Subcutaneous abdominal adipose tissue (tissue), 5 donors: ENCODE measurements around the gene CLEC6A.

Source experiments
- H3K27ac ChIP-seq: one replicate; pipeline ENCODE4 v1.7.0; 2013; ENCODE audit warnings: low read depth, mild to moderate bottlenecking, inconsistent platforms, low read length, moderate library complexity
- H3K27me3 ChIP-seq, 5 donors: one replicate each; pipeline ENCODE4 v1.7.0; 2013; ENCODE audit warnings: low read length in 5 of 5, inconsistent platforms in 1 of 5; ENCODE audit not compliant: control insufficient read depth in 5 of 5, insufficient read depth in 4 of 5
- H3K36me3 ChIP-seq, 5 donors: one replicate each; pipeline ENCODE4 v1.7.0; 2013; ENCODE audit warnings: low read length in 5 of 5; ENCODE audit not compliant: control insufficient read depth in 5 of 5, insufficient read depth in 5 of 5
- H3K4me1 ChIP-seq, 5 donors: one replicate each; pipeline ENCODE4 v1.7.0; 2013; ENCODE audit warnings: low read length in 5 of 5, mild to moderate bottlenecking in 3 of 5, moderate library complexity in 1 of 5; ENCODE audit not compliant: control insufficient read depth in 5 of 5, insufficient read depth in 5 of 5
- H3K4me3 ChIP-seq, 5 donors: one replicate each; pipeline ENCODE4 v1.7.0; 2013; ENCODE audit warnings: low read length in 5 of 5, low read depth in 1 of 5
- H3K9ac ChIP-seq, 5 donors: one replicate each; pipeline ENCODE4 v1.7.0; 2013; ENCODE audit warnings: low read length in 5 of 5, mild to moderate bottlenecking in 4 of 5, moderate library complexity in 3 of 5
- H3K9me3 ChIP-seq, 5 donors: one replicate each; pipeline ENCODE4 v1.7.0; 2013; ENCODE audit warnings: low read length in 5 of 5; ENCODE audit not compliant: control insufficient read depth in 5 of 5
- donor health status: healthy.
- donor health status: healthy.
- donor health status: healthy.
- donor health status: healthy.
- donor health status: healthy.

The CLEC6A gene

GRCh38 chr12:8513256-8513655, 57.5 kb downstream of the CLEC6A start, which contains the start of gene CLEC4D:
Gene CLEC4D, plus strand, starts transcription at chr12:8513503. Its CDS starts 230 bp downstream, at chr12:8513733.
- no peak within 1 kb of the TSS for H3K4me3 ChIP-seq
- no peaks in the 10 kb centered on the region for H3K4me1 ChIP-seq

DNA sequence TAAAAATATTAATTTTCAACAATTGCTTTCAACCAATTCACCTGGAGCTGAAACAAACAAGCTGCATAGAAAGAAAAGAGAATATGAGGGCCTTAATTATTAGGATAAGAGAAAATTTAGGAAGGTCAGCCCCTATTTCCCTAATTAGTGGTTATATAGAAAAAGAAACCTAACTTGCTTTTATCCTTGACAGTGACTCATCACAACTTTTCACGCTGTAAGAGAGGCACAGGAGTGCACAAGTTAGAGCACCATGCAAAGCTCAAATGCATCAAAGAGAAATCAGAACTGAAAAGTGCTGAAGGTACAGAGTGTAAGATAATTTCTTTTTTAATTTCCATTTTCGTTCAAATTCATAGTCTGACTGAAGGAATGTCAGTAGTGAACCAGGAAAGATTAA, 62.2 kb downstream of the CLEC6A start:
- H3K27me3 ChIP-seq: peaks cover 0 to 3% (median 0%) of the 10 kb centered on the region in 5 donors
- H3K4me1 ChIP-seq: no peaks in the 10 kb centered on the region
- H3K4me3 ChIP-seq: no peak overlapping the region
- no peaks in the 10 kb centered on the region for H3K36me3 ChIP-seq
- H3K9me3 ChIP-seq: no peaks in the 10 kb centered on the region
- H3K9ac ChIP-seq: no peak overlapping the region
- no peak overlapping the region for H3K27ac ChIP-seq

More at GRCh38 chr12:8513256-8513655, 57.5 kb downstream of the CLEC6A start, which contains the start of gene CLEC4D:
- no peaks in the 10 kb centered on the region for H3K9me3 ChIP-seq
- no peaks in the 10 kb centered on the region for H3K36me3 ChIP-seq
- H3K9ac ChIP-seq: no peak within 1 kb of the TSS
- H3K27ac ChIP-seq: no peak within 1 kb of the TSS
- peaks cover 0 to 4% (median 0%) of the 10 kb centered on the region in 5 donors for H3K27me3 ChIP-seq

DNA sequence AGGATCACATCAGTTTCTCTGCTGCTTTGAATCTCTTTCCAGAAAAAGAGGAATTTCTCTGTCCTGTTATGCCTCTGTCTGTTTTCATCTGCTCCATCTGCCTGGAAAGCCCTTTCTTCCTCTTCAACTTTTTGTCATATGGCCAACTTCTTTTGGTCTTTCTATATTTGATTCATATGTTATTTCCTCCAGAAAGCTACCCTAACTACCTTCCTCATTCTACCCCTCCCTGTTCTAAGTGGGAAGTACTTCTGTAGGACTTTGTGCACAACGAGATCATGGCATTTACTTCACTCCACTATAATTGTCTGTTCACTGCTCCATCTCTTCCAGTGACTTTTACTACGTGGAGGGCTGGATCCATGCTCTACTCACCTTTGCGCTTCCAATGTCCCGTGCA, 63.4 kb downstream of the CLEC6A start:
- Histone ChIP-seq H3K9me3 (peaks cover 0 to under 1% (median 0%) of the 10 kb centered on the region in 5 donors), H3K4me1 (no peaks in the 10 kb centered on the region), H3K27ac (no peak overlapping the region), H3K4me3 (no peak overlapping the region), H3K36me3 (no peaks in the 10 kb centered on the region), H3K9ac (no peak overlapping the region), H3K27me3 (peaks cover 0 to 3% (median 0%) of the 10 kb centered on the region in 5 donors)

DNA sequence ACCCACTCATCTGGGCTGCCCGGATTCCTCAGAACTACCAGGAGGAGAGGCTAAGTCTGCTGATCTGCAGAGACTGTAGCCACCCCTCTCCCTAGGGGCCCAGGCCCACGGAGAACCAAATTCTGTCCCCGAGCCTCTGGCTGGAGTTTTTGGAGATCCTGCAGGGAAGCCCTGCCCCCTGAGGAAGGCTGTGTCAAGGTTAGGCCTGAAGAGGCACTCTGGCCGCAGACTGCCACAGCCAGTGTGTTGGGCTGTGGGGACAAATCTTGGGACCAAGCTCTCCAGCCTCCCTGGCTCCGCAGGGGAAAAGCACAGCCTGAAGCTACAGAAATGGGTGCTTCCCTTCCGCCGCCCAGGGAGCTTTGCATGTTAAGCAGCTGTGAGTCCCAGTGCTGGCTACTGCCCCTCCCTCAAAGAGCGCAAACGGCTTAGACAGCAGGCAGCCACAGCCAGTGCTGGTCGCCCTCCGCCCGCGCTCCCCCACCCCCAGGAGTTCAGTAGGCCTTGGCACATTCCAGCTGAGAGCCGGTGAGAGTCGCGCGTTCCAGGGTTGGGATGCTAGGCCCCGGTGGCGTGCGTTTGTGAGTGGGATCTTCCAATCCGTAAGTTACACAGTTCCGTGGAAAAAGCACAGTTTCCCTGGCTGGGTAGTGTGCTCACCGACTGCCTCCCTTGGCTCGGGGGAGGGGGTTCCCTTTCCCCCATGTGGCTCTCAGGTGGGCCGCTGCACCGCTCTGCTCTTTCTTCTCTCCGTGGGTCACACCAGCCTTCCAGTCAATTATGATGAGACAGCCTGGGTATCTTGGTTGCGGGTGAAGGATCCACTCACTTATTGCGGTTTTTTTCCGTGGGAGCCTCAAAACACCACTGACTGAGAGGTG, 71.7 kb downstream of the CLEC6A start:
- Histone ChIP-seq H3K4me3 (no peak overlapping the region), H3K36me3 (no peaks in the 10 kb centered on the region), H3K9me3 (peaks cover 0 to 2% (median 0%) of the 10 kb centered on the region in 5 donors), H3K4me1 (no peaks in the 10 kb centered on the region), H3K9ac (no peak overlapping the region), H3K27ac (no peak overlapping the region), H3K27me3 (peaks cover 0 to 10% (median 0%) of the 10 kb centered on the region in 5 donors)
